Endothelial cell of umbilical vein (primary cell): ENCODE data around the gene TMEM92. TPM values are rescaled to one million over a fixed set of nuclear protein-coding genes. Genes with fewer than 3 reads are reported as not detected.

ENCODE experiments used
- BruUV-seq: library from RNA; stranded (reverse); fragments of 400-500 nt; replicated peaks from 2 replicates; lab custom pipeline; 2021; lab: Mats Ljungman, UMichigan
- CTCF ChIA-PET: fragments of 300-600, 350-600 bp; sonication (Branson Sonifier 250); formaldehyde crosslinking; loops from one replicate; lab custom pipeline; 2021; ENCODE audit warnings: antibody characterized with exemption, inconsistent platforms; lab: Charles Lee
- POLR2A ChIA-PET: fragments of 300-600, 350-600 bp; sonication (Branson Sonifier 250); formaldehyde crosslinking; loops from one replicate; lab custom pipeline; 2021; ENCODE audit warnings: antibody characterized with exemption, inconsistent platforms; lab: Charles Lee
- DNase-seq: peaks from one replicate; pipeline ENCODE4 v3.0.0-alpha.2; 2011; ENCODE audit warnings: low read depth, low spot score
- FAIRE-seq: peaks from 2 replicates; lab custom pipeline; 2011; peaks lifted over from hg19 to GRCh38; lab: Jason Lieb, UNC
- H2AFZ ChIP-seq: 2 replicates; pipeline ENCODE4 v1.6.0; 2012; ENCODE audit warnings: low read depth, low read length, control low read depth, inconsistent platforms
- H3K27ac ChIP-seq: 2 replicates; pipeline ENCODE4 v1.5.1; 2011; ENCODE audit warnings: low read depth, mild to moderate bottlenecking, control low read depth, low read length, moderate library complexity; ENCODE audit not compliant: insufficient read depth
- H3K27me3 ChIP-seq, 2 experiments: 2 replicates each; pipeline versions ENCODE4 v1.6.0 to v1.6.1; 2011; ENCODE audit warnings: low read length in 2 of 2, mixed read lengths in 1 of 2; ENCODE audit not compliant: control insufficient read depth in 2 of 2, insufficient read depth in 2 of 2
- H3K36me3 ChIP-seq, 2 experiments: 2 replicates in 1 of 2; 3 replicates in 1 of 2; pipeline ENCODE4 v1.5.1; 2011; ENCODE audit warnings: low read length in 2 of 2, mild to moderate bottlenecking in 1 of 2, moderate library complexity in 1 of 2; ENCODE audit not compliant: control insufficient read depth in 2 of 2, insufficient read depth in 2 of 2; ENCODE audit errors: extremely low read depth in 1 of 2
- H3K4me1 ChIP-seq: 3 replicates; pipeline ENCODE4 v1.5.1; 2011; ENCODE audit warnings: mild to moderate bottlenecking, low read length; ENCODE audit not compliant: control insufficient read depth, insufficient read depth; ENCODE audit errors: extremely low read depth
- H3K4me2 ChIP-seq: 2 replicates; pipeline ENCODE4 v1.6.1; 2011; ENCODE audit warnings: low read length, control low read depth, mixed read lengths; ENCODE audit not compliant: insufficient read depth
- H3K4me3 ChIP-seq, 3 experiments: fragments of 200-600 bp in 1 of 3; sonication (generic), shearing (Covaris generic) in 1 of 3; replicated peaks in 1 of 3; 2 replicates each; pipeline ENCODE4 v1.5.1; 2011 to 2016; ENCODE audit warnings: control low read depth in 3 of 3, low read length in 3 of 3, mild to moderate bottlenecking in 2 of 3, inconsistent platforms in 1 of 3, low read depth in 1 of 3, moderate library complexity in 1 of 3; ENCODE audit not compliant: insufficient read depth in 1 of 3
- H3K79me2 ChIP-seq: 2 replicates; pipeline ENCODE4 v1.6.0; 2012; ENCODE audit warnings: low read length, inconsistent platforms; ENCODE audit not compliant: control insufficient read depth, insufficient read depth
- H3K9ac ChIP-seq: replicated peaks from 2 replicates; pipeline ENCODE3; 2011; ENCODE audit warnings: low read length, control low read depth; ENCODE audit not compliant: insufficient read depth; ENCODE audit errors: extremely low read depth
- H3K9me1 ChIP-seq: replicated peaks from 3 replicates; pipeline ENCODE4 v1.6.0; 2011; ENCODE audit warnings: mild to moderate bottlenecking, low read length; ENCODE audit not compliant: control insufficient read depth, insufficient read depth; ENCODE audit errors: extremely low read depth
- H3K9me3 ChIP-seq: replicated peaks from 2 replicates; pipeline ENCODE4 v1.5.1; 2012; ENCODE audit warnings: low read length, inconsistent platforms; ENCODE audit not compliant: control insufficient read depth, insufficient read depth
- H4K20me1 ChIP-seq: replicated peaks from 2 replicates; pipeline ENCODE3; 2011; ENCODE audit warnings: mild to moderate bottlenecking, low read length; ENCODE audit not compliant: control insufficient read depth, insufficient read depth; ENCODE audit errors: extremely low read depth
- CTCF ChIP-seq, 2 donors: IDR thresholded peaks; 1 replicate in 1 of 2; 2 replicates in 1 of 2; pipeline ENCODE4 v1.5.1; 2011; ENCODE audit warnings: low read length in 2 of 2, mild to moderate bottlenecking in 2 of 2, moderate library complexity in 2 of 2, control low read depth in 1 of 2, inconsistent platforms in 1 of 2, low read depth in 1 of 2; ENCODE audit not compliant: insufficient read depth in 1 of 2; ENCODE audit errors: extremely low read depth in 1 of 2
- EZH2 ChIP-seq: IDR thresholded peaks from 2 replicates; pipeline ENCODE4 v1.6.1; 2012; ENCODE audit warnings: borderline replicate concordance, low read depth, mild to moderate bottlenecking, moderate library complexity, low read length, inconsistent platforms; ENCODE audit not compliant: severe bottlenecking
- FOS ChIP-seq: IDR thresholded peaks from 2 replicates; pipeline ENCODE4 v1.6.1; 2011; ENCODE audit warnings: mild to moderate bottlenecking, low read length, moderate library complexity, borderline replicate concordance; ENCODE audit not compliant: insufficient read depth
- GATA2 ChIP-seq: IDR thresholded peaks from 2 replicates; pipeline ENCODE4 v1.7.0; 2011; ENCODE audit warnings: low read depth, mild to moderate bottlenecking, moderate library complexity, mixed read lengths, low read length; ENCODE audit not compliant: insufficient read length, insufficient read depth
- JUN ChIP-seq: IDR thresholded peaks from 2 replicates; pipeline ENCODE4 v1.6.1; 2011; ENCODE audit warnings: borderline replicate concordance, low read depth; ENCODE audit not compliant: insufficient read length, insufficient read depth
- MAX ChIP-seq: IDR thresholded peaks from 2 replicates; pipeline ENCODE4 v1.6.1; 2011; ENCODE audit not compliant: insufficient read depth, insufficient read length
- MYC ChIP-seq: IDR thresholded peaks from one replicate; pipeline ENCODE4 v1.6.1; 2011; ENCODE audit warnings: mild to moderate bottlenecking, low read depth, low read length
- POLR2A ChIP-seq: IDR thresholded peaks from 2 replicates; pipeline ENCODE4 v1.6.1; 2012; ENCODE audit warnings: low read depth, mild to moderate bottlenecking, control low read depth, low read length
- POLR2AphosphoS5 ChIP-seq: IDR thresholded peaks from 2 replicates; pipeline ENCODE4 v1.6.1; 2012; ENCODE audit warnings: low read depth, mild to moderate bottlenecking, control low read depth, low read length, moderate library complexity; ENCODE audit not compliant: insufficient read depth
- dilution Hi-C: fragments of 300-500 bp; cut with MboI; formaldehyde crosslinking; loops from one replicate; pipeline ENCODE4 v1.15.0; 2019; ENCODE audit warnings: low sequenced_read_pairs; ENCODE audit not compliant: extremely low pct_ligation_motif_present
- intact Hi-C: fragments of 100-400 bp; cut with micrococcal nuclease; formaldehyde crosslinking; loops from one replicate; pipeline ENCODE4 v1.10.0; 2022
- polyA plus RNA-seq, 4 experiments: library from polyadenylated mRNA; depleted of rRNA in 3 of 4; stranded (reverse) in 3 of 4; unstranded in 1 of 4; fragments of >200 nt; gene quantifications; 2 replicates each; pipeline versions ENCODE4 v1.2.1 to v1.2.3, GENCODE V29; 2011 to 2012; ENCODE audit warnings: missing spikeins in 1 of 4
- total RNA-seq: library from RNA; stranded (reverse); gene quantifications from 2 replicates; pipeline ENCODE4 v1.2.3, GENCODE V29; 2021

The TMEM92 gene
- total and polyA plus RNA-seq, 2 donors (not counting 3 experiments of a cell fraction or from before 2014, with no cell fraction given): 0.03 TPM; not detected in 1

GRCh38 chr17:50307654-50308053, 33.4 kb downstream of the TMEM92 start:
- FAIRE-seq (no peak), DNase-seq (no peak)
- Histone ChIP-seq H2AFZ (no peak overlapping the region), H3K27me3 (peaks cover 14 to 15% of the 10 kb centered on the region in 2 experiments), H3K9ac (no peak overlapping the region), H3K4me2 (no peak overlapping the region), H3K4me1 (no peaks in the 10 kb centered on the region), H3K9me1 (no peaks in the 10 kb centered on the region), H3K79me2 (no peaks in the 10 kb centered on the region), H3K4me3 (no peak overlapping the region), H3K27ac (no peak overlapping the region), H3K36me3 (no peaks in the 10 kb centered on the region), H3K9me3 (no peaks in the 10 kb centered on the region), H4K20me1 (no peaks in the 10 kb centered on the region)
- ChIA-PET CTCF (no interaction called here), POLR2A (no interaction called here)
- intact Hi-C loops (no loop called here), dilution Hi-C loops (no loop called here)
- no TSS peak for BruUV-seq
- TF ChIP-seq FOS (no peak), CTCF (IDR thresholded peaks at IDR 0.05; ENCODE audit: extremely low read depth in 1 of 2, insufficient read depth in 1 of 2, low read depth in 1 of 2, low read length in 2 of 2) (no peak), POLR2A (no peak), EZH2 (no peak), GATA2 (no peak), MAX (no peak), POLR2AphosphoS5 (no peak), JUN (no peak), MYC (no peak)
